Ishikawa (cell line): ENCODE measurements around the gene ASMTL.

Experiments used
- CREB1 ChIP-seq: IDR thresholded peaks from 2 replicates; pipeline ENCODE4 v1.6.1; 2012; ENCODE audit warnings: low read depth
- MAX ChIP-seq: IDR thresholded peaks from 2 replicates; pipeline ENCODE4 v1.6.1; 2012
- RAD21 ChIP-seq: IDR thresholded peaks from 2 replicates; pipeline ENCODE4 v1.6.1; 2012; ENCODE audit warnings: low read depth
- REST ChIP-seq: IDR thresholded peaks from 2 replicates; pipeline ENCODE4 v1.6.1; 2012; ENCODE audit warnings: low read depth, mild to moderate bottlenecking
- TAF1 ChIP-seq: IDR thresholded peaks from 2 replicates; pipeline ENCODE4 v1.6.1; 2012; ENCODE audit warnings: low read depth, mild to moderate bottlenecking
- TCF12 ChIP-seq: IDR thresholded peaks from 2 replicates; pipeline ENCODE4 v1.6.1; 2012; ENCODE audit warnings: low read depth
- YY1 ChIP-seq: IDR thresholded peaks from 2 replicates; pipeline ENCODE4 v1.6.1; 2012; ENCODE audit warnings: low read depth

- TF ChIP-seq REST = no peak
- no peak for TF ChIP-seq TCF12
- no peak for TF ChIP-seq YY1
- TF ChIP-seq MAX = no peak
- TF ChIP-seq RAD21 = no peak
- no peak for TF ChIP-seq TAF1
- no peak for TF ChIP-seq CREB1
These were observed 12.2 kb downstream of the ASMTL start for GRCh38 chrX:1440506-1440905.
